GM18498 (cell line): ENCODE measurements around the gene PBX1.

Experiments used
- ATAC-seq: cut with Tn5 transposase; IDR thresholded peaks from one replicate; pipeline ENCODE4 v1.9.1; 2021; ENCODE audit warnings: mild to moderate bottlenecking, moderate library complexity; ENCODE audit not compliant: unreplicated experiment

Gene PBX1

GRCh38 chr1:164693564-164694359, 134.8 kb downstream of the PBX1 start:
- no peak for ATAC-seq

- ATAC-seq, result no peak
These were observed 135.5 kb downstream of the PBX1 start for GRCh38 chr1:164694505-164694904.

GRCh38 chr1:164695956-164696665, 137.1 kb downstream of the PBX1 start:
- ATAC-seq, result no peak

- ATAC-seq, result no peak
These were observed 141.0 kb downstream of the PBX1 start for GRCh38 chr1:164699815-164700491.

- no peak for ATAC-seq
These were observed 141.7 kb downstream of the PBX1 start for GRCh38 chr1:164700683-164701082.

GRCh38 chr1:164701189-164701761, 142.3 kb downstream of the PBX1 start:
- no peak for ATAC-seq

GRCh38 chr1:164702216-164702615, 143.2 kb downstream of the PBX1 start:
- no peak for ATAC-seq

- ATAC-seq, result no peak
These were observed 143.7 kb downstream of the PBX1 start for GRCh38 chr1:164702664-164703063.

- no peak for ATAC-seq
These were observed 144.5 kb downstream of the PBX1 start for GRCh38 chr1:164703463-164703862.

GRCh38 chr1:164703960-164704411, 145.0 kb downstream of the PBX1 start:
- no peak for ATAC-seq

- ATAC-seq, result no peak
These were observed 146.0 kb downstream of the PBX1 start for GRCh38 chr1:164704954-164705353.

GRCh38 chr1:164706606-164706987, 147.6 kb downstream of the PBX1 start:
- no peak for ATAC-seq

GRCh38 chr1:164707868-164708331, 148.9 kb downstream of the PBX1 start:
- ATAC-seq, result no peak

- ATAC-seq, result no peak
These were observed 149.6 kb downstream of the PBX1 start for GRCh38 chr1:164708596-164708995.

- no peak for ATAC-seq
These were observed 150.1 kb downstream of the PBX1 start for GRCh38 chr1:164709126-164709525.

- ATAC-seq, result no peak
These were observed 150.7 kb downstream of the PBX1 start for GRCh38 chr1:164709541-164710278.

- ATAC-seq, result no peak
These were observed 153.4 kb downstream of the PBX1 start for GRCh38 chr1:164712131-164713036.

- no peak for ATAC-seq
These were observed 154.6 kb downstream of the PBX1 start for GRCh38 chr1:164713456-164714207.
